Measurements from ENCODE around the gene PM20D2.

PM20D2 gene

DNA sequence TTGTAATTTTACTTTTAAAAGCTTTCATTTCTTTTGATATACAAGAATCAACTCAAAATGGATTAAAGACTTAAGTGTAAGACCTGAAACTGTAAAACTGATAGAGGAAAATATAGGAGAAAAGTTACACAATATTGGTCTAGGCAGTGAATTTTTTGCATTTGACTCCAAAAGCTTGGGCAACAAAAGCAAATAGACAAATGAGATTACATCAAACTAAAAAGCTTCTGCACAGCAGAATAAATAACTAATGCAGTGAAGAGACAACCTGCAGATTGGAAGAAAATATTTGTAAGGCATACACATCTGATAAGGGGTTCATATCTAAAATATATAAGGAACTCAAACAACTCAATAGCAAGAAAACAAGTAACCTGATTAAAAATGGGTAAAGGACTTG is 68.3 kb downstream of the PM20D2 start:
- no peak for DNase-seq (ENCODE audit: low read depth)
- no peak for TF ChIP-seq CTCF (conservative IDR thresholded peaks at IDR 0.05; ENCODE audit: low read length)
- H3K4me3 ChIP-seq (ENCODE audit: low read length) = no peak overlapping the region

All from AG10803 (cell line).